Testis (tissue), 3 donors: ENCODE results near the gene CDKL5. TPM values are rescaled to one million over a fixed set of nuclear protein-coding genes. Genes with fewer than 3 reads are reported as not detected.

Experiments
- DNase-seq: peaks from one replicate; pipeline ENCODE4 v3.0.0-alpha.2; 2019
- H3K27ac ChIP-seq, 2 donors: fragments of 200-600 bp; sonication (generic); one replicate each; pipeline ENCODE4 v1.5.1; 2019
- H3K27me3 ChIP-seq: fragments of 200-600 bp; sonication (generic); one replicate; pipeline ENCODE4 v1.5.1; 2019
- H3K36me3 ChIP-seq: fragments of 200-600 bp; sonication (generic); one replicate; pipeline ENCODE4 v1.5.1; 2017; ENCODE audit warnings: low read depth; ENCODE audit errors: missing control alignments
- H3K4me1 ChIP-seq: fragments of 200-600 bp; sonication (generic); one replicate; pipeline ENCODE4 v1.5.1; 2019
- H3K4me3 ChIP-seq, 2 donors: fragments of 200-600 bp; sonication (generic); one replicate each; pipeline ENCODE4 v1.5.1; 2017 to 2019
- H3K9me3 ChIP-seq: fragments of 200-600 bp; sonication (generic); one replicate; pipeline ENCODE4 v1.5.1; 2017
- CTCF ChIP-seq, 3 experiments: fragments of 450-650 bp in 2 of 3; fragments of 200-600 bp in 1 of 3; sonication (generic) in 1 of 3; IDR thresholded peaks; one replicate each; pipeline ENCODE4 v1.5.1; 2016 to 2019; ENCODE audit warnings: antibody characterized with exemption in 3 of 3, mild to moderate bottlenecking in 2 of 3, moderate library complexity in 1 of 3
- POLR2A ChIP-seq: fragments of 450-650 bp; IDR thresholded peaks from one replicate; pipeline ENCODE4 v1.6.1; 2017; ENCODE audit warnings: antibody characterized with exemption, mild to moderate bottlenecking, moderate library complexity
- WGBS, 2 donors: methylation state at CpG; one replicate each; pipeline ENCODE4 v1.1.5; 2018; 5-methylcytosine and 5-hydroxymethylcytosine counted together
- intact Hi-C: fragments of 100-400 bp; cut with DNase I; formaldehyde crosslinking; loops from one replicate; pipeline ENCODE4 v1.15.1; 2023; ENCODE audit warnings: low total_unique reads
- polyA plus RNA-seq: library from polyadenylated mRNA; stranded (reverse); fragments of 350-450 nt; fragmentation: Illumina TruSeq; extraction: RNeasy Lipid Tissue Mini Kit (QIAGEN cat#74804); gene quantifications from one replicate; pipeline ENCODE4 v1.2.3, GENCODE V29; 2014; ENCODE audit warnings: low read depth, low replicate concordance; ENCODE audit not compliant: insufficient read depth
- total RNA-seq, 2 donors: library from RNA; depleted of rRNA; stranded (reverse); fragments of >200 nt; gene quantifications; one replicate each; pipeline ENCODE4 v1.2.3, GENCODE V29; 2016

The CDKL5 gene
- total and polyA plus RNA-seq, 3 donors from 2014 or later: 20.1 to 24.7 (median 21.1) TPM

GRCh38 chrX:18676470-18676869 lies 251.1 kb downstream of the CDKL5 start:
- Histone ChIP-seq H3K9me3 (no peaks in the 10 kb centered on the region), H3K4me3 (no peak overlapping the region), H3K27ac (no peak overlapping the region), H3K36me3 (no peaks in the 10 kb centered on the region), H3K4me1 (no peaks in the 10 kb centered on the region), H3K27me3 (no peaks in the 10 kb centered on the region)
- TF ChIP-seq POLR2A (no peak), CTCF (IDR thresholded peaks at IDR 0.05) (peak in 1 of 3 experiments; percentile 23)
- intact Hi-C loops: no loop called here
- WGBS, 2 donors: 39 to 60% methylated on average over 9 to 11 of the region's 11 CpGs
- peak; percentile 15 for DNase-seq

- Histone ChIP-seq H3K4me1 (no peaks in the 10 kb centered on the region), H3K36me3 (no peaks in the 10 kb centered on the region), H3K9me3 (no peaks in the 10 kb centered on the region), H3K27ac (no peak overlapping the region), H3K4me3 (no peak overlapping the region), H3K27me3 (no peaks in the 10 kb centered on the region)
- 84 to 85% methylated on average over 10 to 17 of the region's 17 CpGs for WGBS, 2 donors
- DNase-seq: no peak
- intact Hi-C loops: no loop called here
- TF ChIP-seq POLR2A (no peak), CTCF (IDR thresholded peaks at IDR 0.05) (no peak)
These were observed 251.9 kb downstream of the CDKL5 start for GRCh38 chrX:18677161-18677869.

- intact Hi-C loops: no loop called here
- no peak for TF ChIP-seq POLR2A
- TF ChIP-seq CTCF (IDR thresholded peaks at IDR 0.05): no peak
- DNase-seq: no peak
- no peak overlapping the region for H3K4me3 ChIP-seq
- H3K27me3 ChIP-seq: no peaks in the 10 kb centered on the region
- 86 to 92% methylated on average over 6 of the region's 6 CpGs for WGBS, 2 donors
- no peaks in the 10 kb centered on the region for H3K4me1 ChIP-seq
- H3K27ac ChIP-seq: no peak overlapping the region
- no peaks in the 10 kb centered on the region for H3K36me3 ChIP-seq
- no peaks in the 10 kb centered on the region for H3K9me3 ChIP-seq
These were observed 256.6 kb downstream of the CDKL5 start for GRCh38 chrX:18681996-18682395.

- TF ChIP-seq POLR2A (no peak), CTCF (IDR thresholded peaks at IDR 0.05) (no peak)
- Histone ChIP-seq H3K9me3 (no peaks in the 10 kb centered on the region), H3K4me1 (no peaks in the 10 kb centered on the region), H3K4me3 (no peak overlapping the region), H3K27ac (no peak overlapping the region), H3K36me3 (no peaks in the 10 kb centered on the region), H3K27me3 (no peaks in the 10 kb centered on the region)
- WGBS, 2 donors: 84 to 85% methylated on average over 9 of the region's 9 CpGs
- intact Hi-C loops: no loop called here
- DNase-seq: no peak
These were observed 257.6 kb downstream of the CDKL5 start for GRCh38 chrX:18682979-18683387.
